Loucy (cell line): ENCODE results near the gene ITM2A.

Experiments used
- EZH2phosphoT487 ChIP-seq: fragments of 200-600 bp; IDR thresholded peaks from 2 replicates; pipeline ENCODE4 v1.6.1; 2018; ENCODE audit warnings: antibody characterized with exemption, mild to moderate bottlenecking, moderate library complexity, borderline replicate concordance
- TF ChIP-seq, protein P1 (sequence below): fragments of 200-600 bp; sonication (generic); conservative IDR thresholded peaks from 2 replicates; pipeline ENCODE4 v1.5.1; 2014; ENCODE audit warnings: mild to moderate bottlenecking, antibody characterized with exemption, low read length

DNA sequence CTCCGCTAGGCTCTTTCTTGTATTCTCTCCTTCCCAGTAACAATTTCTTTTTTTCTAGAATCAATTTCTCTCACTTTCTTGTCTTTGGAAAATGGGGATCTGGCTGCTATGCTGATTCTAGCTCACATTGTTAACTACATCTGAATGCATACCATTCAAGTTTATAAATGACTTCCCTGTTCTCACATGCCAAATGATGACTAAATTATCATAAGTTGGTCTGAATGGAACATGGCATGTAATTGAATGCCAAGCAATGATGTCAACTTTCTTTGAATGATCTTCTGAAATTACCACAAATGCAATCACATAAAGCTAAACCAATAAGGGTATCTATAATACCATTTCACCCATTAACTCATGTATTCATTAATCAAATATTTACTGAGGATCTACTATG, 2.7 kb upstream of the ITM2A start:
- TF ChIP-seq, protein P1, sequence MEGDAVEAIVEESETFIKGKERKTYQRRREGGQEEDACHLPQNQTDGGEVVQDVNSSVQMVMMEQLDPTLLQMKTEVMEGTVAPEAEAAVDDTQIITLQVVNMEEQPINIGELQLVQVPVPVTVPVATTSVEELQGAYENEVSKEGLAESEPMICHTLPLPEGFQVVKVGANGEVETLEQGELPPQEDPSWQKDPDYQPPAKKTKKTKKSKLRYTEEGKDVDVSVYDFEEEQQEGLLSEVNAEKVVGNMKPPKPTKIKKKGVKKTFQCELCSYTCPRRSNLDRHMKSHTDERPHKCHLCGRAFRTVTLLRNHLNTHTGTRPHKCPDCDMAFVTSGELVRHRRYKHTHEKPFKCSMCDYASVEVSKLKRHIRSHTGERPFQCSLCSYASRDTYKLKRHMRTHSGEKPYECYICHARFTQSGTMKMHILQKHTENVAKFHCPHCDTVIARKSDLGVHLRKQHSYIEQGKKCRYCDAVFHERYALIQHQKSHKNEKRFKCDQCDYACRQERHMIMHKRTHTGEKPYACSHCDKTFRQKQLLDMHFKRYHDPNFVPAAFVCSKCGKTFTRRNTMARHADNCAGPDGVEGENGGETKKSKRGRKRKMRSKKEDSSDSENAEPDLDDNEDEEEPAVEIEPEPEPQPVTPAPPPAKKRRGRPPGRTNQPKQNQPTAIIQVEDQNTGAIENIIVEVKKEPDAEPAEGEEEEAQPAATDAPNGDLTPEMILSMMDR: no peak
- no peak for TF ChIP-seq EZH2phosphoT487
